ENCODE results near the gene ARF5.

ARF5 gene

GRCh38 chr7:127588697-127589482, 679 bp downstream of the ARF5 start:
- DNase-seq, result peak in 55 of 58 donors; percentile 7 to 72 (median 50)

GRCh38 chr7:127589896-127590295, 1.7 kb downstream of the ARF5 start:
- DNase-seq, result peak in 1 of 58 donors; percentile 6

GRCh38 chr7:127591189-127591588, 3.0 kb downstream of the ARF5 start:
- DNase-seq, result no peak

- no peak for DNase-seq
These were observed 3.4 kb downstream of the ARF5 start for GRCh38 chr7:127591591-127591990.

- no peak for DNase-seq
These were observed 4.3 kb downstream of the ARF5 start for GRCh38 chr7:127592550-127592949.

- peak in 14 of 58 donors; percentile 3 to 40 (median 10) for DNase-seq
These were observed 6.3 kb downstream of the ARF5 start for GRCh38 chr7:127594490-127594889.

DNA sequence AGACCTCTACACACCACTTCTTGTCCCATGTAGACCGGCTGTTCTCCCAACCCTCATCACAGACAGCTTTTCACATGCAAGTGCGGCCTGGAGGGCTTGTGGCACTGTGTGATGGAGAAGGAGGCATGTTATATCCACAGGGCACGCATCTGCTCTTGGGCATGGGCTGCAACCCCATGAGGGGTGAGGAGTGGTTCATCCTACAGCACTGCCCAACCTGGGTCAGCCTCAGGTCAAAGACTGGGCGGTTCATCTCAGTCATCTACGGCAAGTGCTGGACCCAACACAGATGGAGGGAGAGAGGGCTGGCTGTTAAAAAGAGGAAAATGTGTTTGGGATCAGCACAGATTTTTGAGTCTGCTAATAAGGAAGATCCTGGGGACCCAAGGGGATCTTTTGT, 7.5 kb downstream of the ARF5 start:
- no peak for DNase-seq

- no peak for DNase-seq
These were observed 10.1 kb downstream of the ARF5 start for GRCh38 chr7:127598318-127598717.

GRCh38 chr7:127600885-127601284, 12.7 kb downstream of the ARF5 start:
- no peak for DNase-seq

DNA sequence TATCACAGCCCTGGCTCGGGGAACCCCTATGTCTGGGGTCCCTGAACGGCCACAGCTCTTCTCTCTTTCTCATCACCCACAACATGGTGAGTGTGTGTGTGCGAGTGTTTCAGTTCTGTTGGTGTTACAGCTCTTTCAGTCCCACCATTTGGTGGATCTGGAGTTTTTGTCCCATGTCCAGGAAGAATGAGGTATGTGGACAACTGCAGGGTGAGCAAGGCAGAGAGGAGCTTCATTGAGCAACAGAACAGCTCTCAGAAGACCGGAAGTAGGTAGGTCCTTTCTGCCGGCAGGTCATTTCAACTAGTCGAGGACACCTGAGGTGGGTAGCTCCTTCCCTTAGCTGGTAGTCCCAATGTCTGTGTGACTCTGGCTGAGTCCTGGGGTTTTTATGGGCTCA, 20.2 kb downstream of the ARF5 start:
- DNase-seq, result no peak

DNA sequence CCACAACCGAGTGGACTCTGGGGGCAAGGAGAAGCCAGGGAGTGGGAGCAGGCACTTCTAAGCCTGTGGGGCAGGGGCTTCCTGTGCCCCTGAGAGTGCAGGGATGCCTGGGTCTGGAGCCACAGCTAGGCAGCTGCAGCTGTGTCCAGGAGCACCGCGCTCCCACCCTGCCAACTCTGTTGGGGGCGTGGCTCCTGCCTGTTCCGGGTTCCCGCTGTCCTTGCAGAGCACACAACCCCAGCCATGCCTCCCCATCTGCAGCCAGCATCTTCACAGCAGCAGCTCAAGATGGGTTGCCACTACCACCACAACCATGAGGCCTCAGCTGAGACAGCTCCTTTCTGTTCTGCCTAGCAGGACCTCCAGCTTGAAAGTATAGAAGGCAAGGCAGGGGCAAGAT, 21.1 kb downstream of the ARF5 start:
- no peak for DNase-seq

DNA sequence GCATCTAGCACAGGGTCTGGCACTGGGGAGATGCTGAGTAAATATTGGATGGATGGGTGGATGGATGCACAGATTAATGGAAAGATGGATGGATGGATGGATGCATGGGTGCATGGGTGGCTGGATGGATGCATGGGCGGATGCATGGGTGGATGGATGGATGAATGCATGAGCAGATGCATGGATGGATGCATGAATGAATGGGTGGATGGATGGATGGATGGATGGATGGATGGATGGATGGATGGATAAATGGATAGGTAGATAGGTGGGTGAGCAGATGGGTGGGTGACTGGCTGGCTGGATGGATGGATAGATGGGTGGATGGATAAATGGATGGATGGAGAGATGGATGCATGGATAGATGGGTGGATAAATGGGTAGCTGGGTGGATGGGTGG, 24.1 kb downstream of the ARF5 start:
- DNase-seq, result no peak

DNA sequence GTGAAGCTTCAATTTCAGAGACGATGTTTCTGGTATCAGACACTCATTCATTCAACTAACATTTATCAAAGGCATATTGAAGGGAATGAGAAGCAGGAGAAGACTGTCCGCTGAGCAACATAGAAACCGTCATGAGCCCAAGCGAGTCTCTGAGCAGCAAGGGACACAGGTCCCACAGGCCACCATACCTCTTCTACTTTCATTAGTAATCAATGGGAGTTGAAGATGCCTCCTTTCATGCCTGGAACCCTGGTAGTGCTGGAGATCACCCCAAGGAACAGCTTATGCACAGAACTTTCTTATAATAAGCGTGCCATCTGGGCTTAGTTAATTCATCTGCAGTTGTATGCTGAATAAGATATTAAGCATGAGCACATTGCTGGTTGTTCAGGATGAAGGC, 28.5 kb downstream of the ARF5 start:
- DNase-seq, result no peak

- no peak for DNase-seq
These were observed 29.8 kb downstream of the ARF5 start, which contains the start of gene PAX4 for GRCh38 chr7:127618042-127618441. TSS of gene PAX4 (minus strand) at chr7:127618142. CDS start at chr7:127615928, 2,214 bp downstream.

DNA sequence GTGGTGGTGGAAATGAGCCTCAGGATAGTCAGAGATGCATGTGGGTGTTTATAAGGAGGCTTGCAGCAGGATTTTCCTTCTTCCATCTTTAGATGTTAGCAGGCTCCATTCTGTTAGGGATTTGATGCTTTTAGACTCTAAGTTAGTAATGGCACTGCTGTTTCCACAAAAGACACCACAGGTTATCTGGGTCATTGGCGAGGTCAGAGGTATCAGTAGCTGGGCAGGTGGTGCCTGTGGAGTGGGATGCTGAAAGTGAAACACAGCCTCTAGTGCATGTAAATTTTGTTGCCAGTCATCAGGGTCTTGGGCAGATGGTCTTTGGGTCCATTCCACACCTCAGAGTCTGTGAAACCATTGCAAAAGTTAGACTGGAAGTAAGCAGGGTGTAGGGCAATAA, 30.6 kb downstream of the ARF5 start:
- no peak for DNase-seq

DNA sequence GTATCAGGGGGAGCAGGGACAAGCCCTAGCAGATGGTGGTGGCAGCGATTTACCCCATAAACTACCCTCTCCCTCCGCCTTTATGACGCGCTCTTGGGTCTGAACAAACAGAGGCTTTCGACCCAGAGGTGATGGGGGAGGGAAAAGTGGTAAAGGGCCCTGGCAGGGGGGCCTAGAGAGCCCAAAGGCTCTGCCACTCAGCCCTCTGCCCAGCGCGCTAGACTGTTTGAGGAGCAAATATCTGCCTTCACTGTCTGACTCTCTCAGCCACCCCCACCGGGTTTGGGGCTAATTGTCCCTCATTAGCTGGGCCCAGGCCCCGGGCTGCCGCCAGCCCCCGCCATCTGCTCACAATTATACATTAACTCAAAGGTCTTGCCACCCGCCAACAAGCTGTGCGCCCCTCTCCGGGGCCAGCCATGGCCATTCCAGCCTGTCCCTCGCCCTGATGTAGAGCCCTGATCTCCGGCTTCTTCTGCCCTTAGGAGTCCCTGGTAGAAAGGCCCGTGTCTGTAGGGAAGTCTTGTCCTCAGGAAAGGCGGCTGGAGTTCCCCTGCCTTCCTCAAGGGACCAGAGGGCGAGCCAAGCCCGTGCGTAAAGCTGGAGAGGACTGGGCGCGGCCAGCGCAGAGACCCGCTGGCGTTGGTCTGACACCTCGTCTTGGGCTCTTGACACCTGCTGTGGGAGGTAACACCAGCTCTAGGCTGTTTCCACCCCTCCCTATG, 31.6 kb downstream of the ARF5 start:
- peak in 3 of 58 donors; percentile 1 to 25 (median 3) for DNase-seq

DNA sequence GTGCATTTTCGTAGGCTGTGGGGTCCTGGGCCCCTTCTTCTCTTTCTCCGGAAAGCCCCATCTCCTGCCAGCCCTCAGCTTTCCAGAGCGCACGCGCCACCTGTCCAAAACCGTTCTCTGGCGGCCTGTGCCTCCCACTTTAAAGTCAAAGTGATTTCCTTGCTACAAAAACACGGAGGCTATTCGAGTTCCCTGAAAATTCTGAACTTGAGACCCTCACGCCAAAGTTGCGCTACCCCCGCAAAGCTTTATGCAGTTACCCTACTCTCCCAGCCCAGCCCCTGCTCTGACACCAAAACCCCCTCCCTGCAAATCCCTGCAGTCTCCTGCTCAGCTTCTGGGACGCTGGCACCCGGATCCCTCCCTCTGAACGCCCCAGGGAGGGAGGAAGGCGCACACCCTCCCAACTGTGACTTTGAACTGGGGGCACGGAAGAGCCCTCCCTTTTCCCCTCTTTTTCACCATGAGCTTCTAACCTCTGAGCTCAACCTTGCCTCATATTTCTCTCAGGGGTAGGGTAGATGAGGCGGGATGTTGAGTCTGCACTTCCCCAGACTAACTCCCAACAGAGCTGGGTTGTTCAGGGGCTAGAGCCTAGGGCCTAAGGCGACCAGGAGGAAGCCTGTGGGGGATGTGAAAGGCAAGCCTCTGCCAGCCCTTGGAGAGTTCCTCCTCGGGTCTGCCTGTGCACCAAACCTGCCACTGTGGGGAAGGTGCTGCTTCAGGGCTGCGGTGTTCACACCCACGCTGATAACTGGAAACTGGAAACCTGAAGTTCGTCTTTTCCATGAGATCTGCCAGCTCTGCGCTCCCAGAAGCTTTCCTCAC, 32.4 kb downstream of the ARF5 start:
- peak in 2 of 58 donors; percentile 1 to 4 for DNase-seq

- DNase-seq, result no peak
These were observed 37.1 kb downstream of the ARF5 start for GRCh38 chr7:127625331-127625730.

GRCh38 chr7:127628445-127628844, 40.2 kb downstream of the ARF5 start:
- DNase-seq, result no peak

GRCh38 chr7:127629268-127629854, 41.1 kb downstream of the ARF5 start:
- no peak for DNase-seq

- DNase-seq, result no peak
These were observed 44.2 kb downstream of the ARF5 start for GRCh38 chr7:127632276-127632910.
